Fibroblast of skin of scalp (primary cell): ENCODE data around the gene GCLC.
A peak's percentile ranks its signal among the peaks of the same experiment; 100 is the strongest.
"Not testable (repeated sequence)": the region's sequence is repeated elsewhere in the genome, so short reads cannot be mapped to it uniquely, and the experiment has no call there.

Experiments
- DNase-seq: peaks from one replicate; pipeline ENCODE4 v3.0.0-alpha.2; 2013

The GCLC gene

DNA sequence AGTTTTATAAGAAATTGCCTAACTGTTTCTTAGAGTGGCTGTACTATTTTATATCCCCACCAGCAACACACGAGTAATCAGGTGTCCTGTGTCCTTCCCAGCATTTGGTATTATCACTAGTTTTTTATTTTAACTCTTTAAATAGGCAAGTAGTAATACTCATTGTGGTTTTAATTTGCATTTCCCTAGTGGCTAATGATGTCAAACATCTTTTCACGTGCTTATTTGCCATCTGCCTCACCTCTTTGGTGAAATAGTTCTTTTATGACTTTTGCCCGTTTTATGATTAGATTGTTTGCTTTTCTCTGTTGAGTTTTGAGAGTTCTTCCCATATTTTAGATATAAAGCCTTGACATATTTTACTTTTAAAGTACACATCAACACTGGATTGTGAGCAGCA lies 57.8 kb downstream of the GCLC start:
- no peak for DNase-seq

DNA sequence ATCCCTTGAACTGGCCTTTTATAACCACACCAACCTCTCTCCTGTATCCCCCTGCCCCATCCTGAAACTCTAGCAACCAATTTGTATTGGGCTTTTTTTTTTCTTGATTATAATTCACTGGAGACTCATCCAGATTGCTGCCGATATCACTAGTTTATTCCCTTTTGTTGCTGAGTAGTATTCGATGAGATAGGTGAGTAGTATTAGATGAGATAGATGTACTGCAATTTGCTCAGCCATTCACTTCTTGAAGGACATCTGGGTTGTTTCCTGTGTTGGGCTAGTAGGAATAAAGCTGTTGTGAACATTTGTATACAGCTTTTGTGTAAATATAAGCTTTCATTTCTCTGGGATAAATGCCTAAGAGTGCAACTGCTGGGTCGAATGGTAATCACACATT lies 58.2 kb downstream of the GCLC start:
- DNase-seq, result no peak

DNA sequence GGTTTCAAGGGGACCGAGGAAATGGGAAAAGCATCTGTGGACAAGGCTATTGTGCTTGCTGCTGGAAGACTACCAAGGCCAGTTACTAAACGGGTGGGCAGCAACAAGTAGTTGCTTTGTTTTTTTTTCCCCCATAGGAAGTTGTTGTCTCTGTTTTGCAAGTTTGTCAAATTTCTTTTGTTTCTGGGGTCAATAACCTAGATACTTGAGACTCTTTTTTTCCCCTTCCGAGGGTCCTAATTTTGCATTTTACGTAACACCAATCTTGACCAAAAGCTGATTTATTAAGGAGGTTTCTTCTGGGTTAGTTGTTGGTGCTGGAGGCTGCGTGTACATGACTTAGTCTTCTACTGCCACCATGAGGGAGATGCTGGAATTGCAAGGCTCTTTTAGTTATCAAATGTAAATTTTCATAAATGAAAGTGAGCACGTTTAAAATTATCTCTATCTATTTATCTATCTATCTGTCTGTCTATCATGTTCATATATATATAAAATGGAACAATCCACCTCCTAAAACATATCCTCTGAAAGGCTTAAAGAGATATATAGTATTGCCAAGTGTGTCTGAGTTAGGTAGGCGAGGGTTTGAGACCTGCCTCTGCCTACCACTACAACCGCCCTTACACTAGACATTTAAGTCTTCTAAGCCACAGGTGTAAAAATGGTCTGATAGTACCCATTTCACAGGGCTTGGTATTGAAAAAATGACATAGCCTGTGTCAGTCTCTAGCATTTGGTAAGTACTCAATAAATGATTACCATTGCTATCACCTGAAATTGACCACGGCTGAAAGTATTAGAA lies 60.2 kb downstream of the GCLC start:
- DNase-seq, result peak; percentile 70

DNA sequence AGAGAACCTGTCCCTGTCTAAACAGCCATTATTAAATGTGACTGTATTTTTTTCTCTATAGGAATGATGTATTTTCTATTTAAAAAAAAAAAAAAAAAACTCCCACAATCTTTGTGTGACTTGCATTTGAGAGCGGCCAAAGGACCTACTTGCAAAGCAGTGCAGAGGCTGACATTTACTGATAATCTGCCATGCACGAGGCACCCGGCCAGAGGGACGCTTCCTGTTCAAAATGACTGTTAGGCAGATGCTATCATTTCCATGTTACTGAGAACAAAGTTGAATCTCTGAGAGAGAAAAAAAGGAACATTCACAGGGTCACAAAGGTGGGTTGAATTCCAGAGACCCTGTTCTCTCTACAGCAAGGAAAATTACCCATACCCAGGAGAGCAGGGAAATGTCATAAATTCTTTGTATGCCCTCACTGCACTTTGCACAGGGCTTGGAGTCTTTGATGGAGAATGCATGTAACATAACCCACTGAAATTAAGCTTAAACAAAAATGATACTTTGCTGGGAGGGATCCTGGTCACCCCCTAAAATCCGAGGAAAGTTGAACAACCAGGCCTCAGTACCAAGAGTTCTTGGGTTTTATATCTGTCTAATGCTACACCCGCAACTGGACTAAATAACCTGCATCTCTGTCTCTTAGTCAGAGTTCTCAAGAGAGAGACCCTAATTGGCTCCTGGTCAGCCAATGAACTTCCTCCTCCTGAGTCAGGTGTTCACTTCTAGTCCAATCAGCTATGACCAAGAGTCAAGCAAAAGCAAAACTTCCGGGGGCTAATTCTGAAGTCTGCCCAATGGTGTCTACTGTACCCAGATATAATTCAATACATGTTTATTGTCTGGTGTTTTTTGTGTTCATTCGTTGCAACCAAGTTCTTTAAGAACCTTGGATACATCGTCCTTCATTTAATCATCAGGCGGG lies 61.2 kb downstream of the GCLC start:
- no peak for DNase-seq

DNA sequence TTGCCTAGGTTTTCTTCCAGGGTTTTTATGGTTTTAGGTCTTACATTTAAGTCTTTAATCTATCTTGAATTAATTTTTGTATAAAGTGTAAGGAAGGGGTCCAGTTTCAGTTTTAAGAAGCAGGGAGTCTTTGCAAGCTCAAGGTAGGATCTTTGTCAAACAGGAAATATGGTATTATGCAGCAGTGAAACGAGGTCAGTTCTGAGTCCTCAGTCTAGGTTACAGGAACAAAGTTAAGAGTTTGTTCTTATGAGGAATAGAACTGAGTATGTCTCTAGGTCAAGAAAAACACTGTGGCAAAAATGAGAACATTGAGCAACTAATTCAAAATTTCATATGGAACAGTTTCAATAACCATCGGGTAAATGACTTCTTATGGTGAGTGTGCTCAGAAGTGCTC lies 63.6 kb downstream of the GCLC start:
- DNase-seq, result no peak

DNA sequence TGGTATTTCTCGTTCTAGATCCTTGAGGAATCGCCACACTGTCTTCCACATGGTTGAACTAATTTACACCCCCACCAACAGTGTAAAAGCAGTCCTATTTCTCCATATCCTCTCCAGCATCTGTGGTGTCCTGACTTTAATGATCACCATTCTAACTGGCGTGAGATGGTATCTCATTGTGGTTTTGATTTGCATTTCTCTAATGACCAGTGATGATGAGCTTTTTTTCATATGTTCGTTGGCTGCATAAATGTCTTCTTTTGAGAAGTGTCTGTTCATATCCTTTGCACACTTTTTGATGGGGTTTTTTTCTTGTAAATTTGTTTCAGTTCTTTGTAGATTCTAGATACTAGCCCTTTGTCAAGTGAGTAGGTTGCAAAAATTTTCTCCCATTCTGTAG lies 64.1 kb downstream of the GCLC start:
- DNase-seq, result not testable (repeated sequence)

DNA sequence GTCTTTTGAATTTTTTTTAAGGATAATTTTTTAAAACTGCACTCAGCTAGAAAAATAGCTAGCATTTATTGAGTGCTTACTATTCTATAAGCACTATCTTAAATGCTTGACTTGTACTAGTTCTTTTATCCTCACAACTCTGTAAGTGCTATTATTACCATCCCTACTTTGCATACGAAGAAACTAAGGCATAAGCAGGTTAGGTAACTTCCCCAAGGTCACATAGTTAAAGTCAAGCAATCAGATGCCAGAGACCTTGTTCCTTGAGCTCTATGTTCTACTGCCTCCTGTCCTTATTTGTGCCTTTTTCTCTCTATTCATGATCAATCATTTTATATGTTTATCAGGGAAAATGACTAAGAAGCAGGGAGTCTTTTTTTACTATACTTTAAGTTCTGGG lies 65.0 kb downstream of the GCLC start:
- DNase-seq, result no peak

DNA sequence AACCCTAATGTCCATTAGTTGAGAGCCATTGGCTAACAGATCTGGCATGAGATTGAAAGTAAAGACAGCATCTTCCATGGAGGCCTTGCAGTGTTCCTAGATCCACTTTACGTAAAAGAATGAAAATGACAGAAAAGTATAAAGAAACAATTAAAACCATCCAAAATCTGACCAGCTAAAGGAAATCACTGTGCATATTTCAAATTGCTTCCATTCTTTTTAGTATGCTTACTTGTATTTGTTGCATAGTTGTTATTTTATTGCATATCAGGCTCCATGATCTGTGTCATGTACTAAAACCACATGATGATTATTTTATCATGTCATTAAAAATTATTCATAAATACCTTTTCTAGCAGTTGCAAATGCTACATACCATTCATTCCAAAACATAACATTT lies 67.9 kb downstream of the GCLC start:
- DNase-seq, result peak; percentile 58

DNA sequence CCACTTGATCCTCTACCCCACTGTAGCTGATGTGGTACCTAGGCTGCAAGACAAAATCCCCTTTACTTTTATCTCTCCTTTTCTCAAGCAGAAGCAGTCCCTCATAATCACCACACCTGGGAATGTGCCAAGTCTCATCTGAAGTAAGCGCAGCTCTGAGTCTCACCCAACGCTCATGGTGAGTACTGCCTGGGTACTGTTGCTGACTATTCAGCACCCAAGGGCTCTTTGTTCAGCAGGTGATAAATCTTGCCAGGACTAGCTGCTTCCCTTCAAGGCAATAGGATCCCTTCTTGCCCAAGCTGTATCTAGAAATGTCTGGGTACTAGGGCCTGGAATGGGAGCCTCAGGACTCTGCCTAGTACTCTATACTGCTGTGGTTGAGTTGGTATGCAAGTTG lies 70.9 kb downstream of the GCLC start:
- no peak for DNase-seq

DNA sequence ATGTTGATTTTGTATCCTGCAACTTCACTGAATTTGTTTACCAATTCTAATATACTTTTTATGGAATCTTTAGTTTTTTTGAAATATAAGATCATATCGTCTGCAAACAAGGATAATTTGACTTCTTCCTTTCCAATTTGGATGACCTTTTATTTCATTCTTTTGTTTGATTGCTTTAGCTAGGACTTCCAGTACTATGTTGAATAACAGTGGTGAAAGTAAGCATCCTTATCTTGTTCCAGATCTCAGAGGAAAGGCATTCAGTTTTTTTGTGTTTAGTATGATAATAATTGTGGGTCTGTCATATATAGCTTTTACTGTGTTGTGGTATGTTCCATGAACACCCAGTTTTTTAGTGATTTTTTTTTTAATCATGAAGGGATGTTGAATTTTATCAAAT lies 75.7 kb downstream of the GCLC start:
- DNase-seq, result no peak

DNA sequence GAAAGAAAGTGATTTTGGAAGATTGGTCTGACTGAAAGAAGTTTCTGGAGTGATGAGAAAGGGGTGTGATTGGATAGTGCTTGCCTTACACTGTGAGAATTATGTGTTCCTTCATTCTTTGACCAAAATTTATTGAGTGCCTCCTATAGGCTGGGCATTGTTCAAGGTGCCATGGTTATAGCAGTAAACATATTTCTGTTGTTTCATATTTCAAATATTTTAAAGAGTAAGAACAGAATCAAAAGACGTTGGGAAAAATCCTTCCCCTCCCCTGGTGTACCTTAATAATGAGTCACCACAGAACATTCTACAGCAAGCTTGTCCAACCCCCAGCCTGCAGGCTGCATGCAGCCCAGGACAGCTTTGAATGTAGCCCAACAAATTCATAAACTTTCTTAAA lies 78.6 kb downstream of the GCLC start:
- no peak for DNase-seq

DNA sequence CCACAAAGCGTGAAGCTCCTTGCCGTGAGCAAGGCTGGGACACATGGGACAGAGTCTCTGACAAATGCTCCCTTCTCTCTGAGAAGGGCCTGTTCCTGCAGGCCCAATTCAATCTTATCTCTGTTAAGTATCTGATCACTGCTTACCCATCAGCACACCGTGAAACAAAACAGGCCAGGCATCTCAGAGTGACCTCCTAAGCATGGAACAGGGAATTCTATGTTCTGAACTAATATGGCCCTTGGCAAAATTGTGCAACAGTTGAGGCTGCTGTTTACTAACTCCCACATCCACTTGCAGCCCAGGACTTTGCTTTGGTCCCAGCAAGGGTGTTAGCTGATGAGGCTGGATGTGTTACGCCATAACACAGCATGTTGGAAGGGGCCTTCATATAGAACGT lies 79.2 kb downstream of the GCLC start:
- no peak for DNase-seq

DNA sequence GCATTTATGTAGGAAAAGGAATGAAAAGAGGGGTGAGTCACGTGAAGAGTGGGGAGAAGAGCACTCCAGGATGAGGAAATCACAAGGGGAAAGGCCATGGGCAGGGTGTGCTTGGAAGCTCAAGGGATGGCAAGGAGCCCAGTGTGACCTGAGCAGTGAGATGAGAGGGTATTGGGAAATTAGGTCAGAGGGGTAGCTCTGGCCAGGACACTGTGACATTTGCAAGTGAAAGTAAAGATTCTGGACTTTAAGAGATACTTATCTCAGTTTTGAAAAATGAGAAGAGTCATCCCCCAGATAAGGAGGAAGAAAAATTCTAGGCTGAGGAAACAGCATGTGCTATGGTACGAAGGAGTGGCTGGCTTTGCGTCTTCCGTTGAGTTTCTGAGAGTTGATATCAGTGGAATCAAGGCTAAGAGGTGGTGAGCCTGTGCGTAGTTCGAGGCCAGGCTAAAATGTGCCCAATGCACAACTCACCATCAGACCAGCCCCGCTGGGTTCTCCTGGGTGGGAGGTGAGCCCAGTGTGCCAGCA lies 79.9 kb downstream of the GCLC start:
- DNase-seq, result no peak

DNA sequence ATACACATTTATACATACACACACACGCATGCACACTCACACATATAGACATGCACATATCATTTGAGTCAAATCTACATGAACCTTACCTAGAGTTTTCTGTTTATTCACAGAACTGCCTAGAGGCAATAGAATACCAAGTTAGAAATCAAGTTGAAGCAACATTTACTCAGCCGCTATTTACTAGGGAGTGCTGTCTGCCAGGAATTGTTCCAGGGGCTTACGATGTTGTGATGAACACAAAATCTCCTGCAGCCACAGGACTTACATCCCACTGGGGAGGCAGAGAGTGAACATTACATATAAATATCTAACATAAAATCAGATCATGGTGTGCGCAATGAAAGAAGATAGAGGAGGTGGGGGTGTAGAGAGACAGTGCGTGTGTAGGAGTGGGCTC lies 80.4 kb downstream of the GCLC start:
- DNase-seq, result no peak

DNA sequence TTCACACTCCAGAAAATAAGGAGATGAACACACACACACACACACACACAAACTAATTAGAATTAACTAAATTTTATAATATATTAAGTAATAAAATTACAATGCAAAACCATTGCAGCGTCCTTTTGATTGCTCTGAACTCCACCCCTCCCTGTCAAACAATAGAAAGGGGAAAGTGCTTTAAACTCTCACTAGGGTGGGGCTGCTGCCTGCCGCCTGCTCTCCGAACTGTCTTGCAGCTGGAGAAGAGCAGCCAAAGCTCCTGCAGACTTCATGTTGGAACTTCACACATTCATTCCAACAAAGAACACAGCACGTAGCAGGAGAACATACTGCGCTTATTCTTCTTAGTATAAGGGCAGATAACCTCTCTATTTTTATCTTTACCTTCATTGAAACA lies 83.2 kb downstream of the GCLC start:
- no peak for DNase-seq

DNA sequence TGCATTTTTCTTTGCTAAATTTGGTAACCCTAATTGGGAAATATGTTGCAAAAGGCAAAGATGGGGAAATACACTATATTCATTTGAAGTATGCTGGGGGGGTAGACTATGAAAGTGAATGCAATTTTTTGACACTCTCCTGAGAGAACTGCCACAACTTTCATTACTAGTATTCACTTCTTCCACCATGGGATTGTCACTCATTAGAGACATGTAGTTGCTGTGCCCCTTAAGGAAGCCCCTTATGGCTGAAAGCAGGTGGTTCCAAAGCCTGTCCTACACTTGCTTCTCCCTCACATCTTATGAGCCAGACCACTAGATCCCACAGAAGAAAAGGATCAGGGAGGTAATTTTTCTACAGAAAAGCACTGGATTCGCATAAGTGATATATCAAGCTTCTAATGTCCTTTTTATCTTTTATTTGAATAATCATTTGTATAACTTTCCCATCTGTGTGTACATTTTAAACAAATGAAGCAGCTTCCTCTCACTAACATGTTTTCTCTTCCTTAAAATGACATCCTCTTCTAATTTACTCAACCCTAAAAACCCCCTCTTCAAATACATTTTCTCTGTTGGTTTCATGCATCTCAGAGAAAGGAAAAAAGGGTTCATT lies 83.8 kb downstream of the GCLC start:
- no peak for DNase-seq

DNA sequence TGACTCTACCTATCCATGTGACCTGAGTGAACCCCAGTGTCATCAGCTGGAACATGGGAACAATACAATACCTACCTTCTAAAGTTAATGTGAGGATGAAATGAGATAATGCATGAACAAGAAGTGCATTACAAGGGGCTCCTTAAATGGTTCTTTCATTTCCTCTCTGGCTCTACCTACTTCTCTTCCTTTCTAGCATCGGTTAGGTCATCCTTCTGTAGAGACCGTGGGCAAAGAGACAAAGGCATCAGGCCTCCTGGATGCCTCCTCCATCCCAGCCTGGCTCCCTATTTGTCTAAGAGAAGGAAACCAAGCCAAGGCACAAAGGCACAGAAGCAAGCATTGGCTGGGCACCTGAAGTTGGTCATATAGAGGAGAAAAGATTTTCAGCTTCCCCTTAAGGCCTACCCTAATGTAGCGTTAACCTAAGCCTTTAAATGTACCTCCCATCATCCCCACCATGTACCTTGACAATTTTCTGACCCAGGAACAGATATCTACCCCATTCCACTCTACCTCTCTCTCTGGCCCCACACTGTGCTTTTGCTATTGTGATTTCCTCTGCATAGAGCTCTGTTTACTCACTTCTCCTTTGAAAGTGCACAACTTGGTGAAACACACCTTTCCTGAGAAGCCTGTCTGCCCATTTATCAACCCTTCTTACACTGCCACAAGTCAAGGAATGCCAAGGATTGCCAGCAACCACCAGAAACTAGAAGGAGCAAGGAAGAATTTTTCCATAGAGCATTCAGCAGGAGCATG lies 86.6 kb downstream of the GCLC start:
- DNase-seq, result no peak

DNA sequence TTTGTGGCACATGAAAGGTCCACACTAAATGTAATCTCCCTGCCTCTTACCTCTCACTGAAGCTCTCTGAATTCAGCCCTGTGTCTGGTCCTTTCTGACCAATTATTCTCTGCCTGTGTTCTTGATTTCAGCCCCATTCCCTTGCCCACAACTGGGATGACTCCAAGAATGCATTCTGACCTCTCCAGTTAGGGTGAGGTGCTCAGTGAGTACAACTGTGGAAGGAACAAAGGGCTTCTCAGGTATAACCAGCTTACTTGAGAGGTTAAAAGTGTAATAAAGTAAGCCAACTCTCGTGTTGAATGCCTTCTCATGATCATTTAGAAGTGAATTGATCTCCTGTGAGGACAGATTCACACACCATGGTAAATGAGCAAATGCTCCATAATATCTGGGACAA lies 88.1 kb downstream of the GCLC start:
- DNase-seq, result no peak

DNA sequence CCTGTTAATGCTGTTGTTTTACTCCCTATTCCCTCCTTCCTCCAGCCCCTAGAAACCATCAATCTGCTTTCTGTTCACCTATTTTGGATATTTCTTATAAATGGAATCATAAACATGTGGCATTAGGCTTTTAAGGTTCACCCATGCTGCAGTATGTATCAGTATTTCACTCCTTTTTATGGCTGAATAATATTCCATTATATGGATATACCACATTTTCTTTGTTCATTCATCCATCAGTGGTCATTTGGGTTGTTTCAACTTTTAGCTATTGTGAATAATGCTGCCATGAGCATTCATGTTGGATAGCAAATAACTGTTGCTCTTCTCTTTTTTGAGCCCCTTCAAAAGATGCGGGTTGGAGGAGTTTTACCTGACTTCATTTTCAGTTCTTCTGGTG lies 89.2 kb downstream of the GCLC start:
- DNase-seq, result no peak

DNA sequence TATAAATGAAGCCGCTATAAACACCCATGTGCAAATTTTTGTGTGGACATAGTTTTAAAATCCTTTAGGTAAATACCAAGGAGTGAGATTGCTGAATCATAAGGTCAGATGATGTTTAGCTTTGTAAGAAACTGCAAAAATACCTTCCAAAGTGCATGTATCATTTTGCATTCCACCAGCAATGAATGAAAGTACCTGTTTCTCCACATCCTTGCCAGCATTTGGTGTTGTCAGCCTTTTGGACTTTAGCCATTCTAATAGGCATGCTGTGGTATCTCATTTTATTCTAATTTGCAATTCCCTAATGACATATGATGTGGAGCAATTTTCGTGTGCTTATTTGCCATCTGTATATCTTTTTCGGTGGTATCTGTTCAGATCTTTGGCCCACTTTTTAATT lies 93.7 kb downstream of the GCLC start:
- DNase-seq, result no peak

DNA sequence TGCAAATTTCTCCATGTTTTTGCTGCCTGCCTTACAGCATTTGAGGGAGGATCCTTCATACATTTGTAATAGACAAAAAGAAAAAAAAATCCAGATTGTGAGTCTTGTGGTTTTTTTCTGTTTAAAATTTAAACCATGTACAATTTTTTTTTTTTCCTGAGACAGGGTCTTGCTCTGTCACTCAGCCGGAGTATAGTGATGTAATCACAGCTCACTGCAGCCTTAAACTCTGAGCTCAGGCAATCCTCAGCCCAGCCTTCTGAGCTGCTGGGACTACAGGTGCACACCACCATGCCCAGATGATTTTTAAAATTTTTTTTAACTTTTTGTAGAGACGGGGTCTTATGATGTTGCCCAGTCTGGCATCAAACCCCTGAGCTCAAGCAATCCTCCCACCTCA lies 97.0 kb downstream of the GCLC start:
- DNase-seq, result no peak
